HG03039 (cell line): ENCODE measurements around the gene AP2M1.

ENCODE experiments used
- ATAC-seq: cut with Tn5 transposase; IDR thresholded peaks from one replicate; pipeline ENCODE4 v1.9.1; 2021; ENCODE audit warnings: mild to moderate bottlenecking, moderate library complexity; ENCODE audit not compliant: unreplicated experiment

AP2M1 gene

GRCh38 chr3:184177767-184178306 is 3.2 kb downstream of the AP2M1 start:
- no peak for ATAC-seq

DNA sequence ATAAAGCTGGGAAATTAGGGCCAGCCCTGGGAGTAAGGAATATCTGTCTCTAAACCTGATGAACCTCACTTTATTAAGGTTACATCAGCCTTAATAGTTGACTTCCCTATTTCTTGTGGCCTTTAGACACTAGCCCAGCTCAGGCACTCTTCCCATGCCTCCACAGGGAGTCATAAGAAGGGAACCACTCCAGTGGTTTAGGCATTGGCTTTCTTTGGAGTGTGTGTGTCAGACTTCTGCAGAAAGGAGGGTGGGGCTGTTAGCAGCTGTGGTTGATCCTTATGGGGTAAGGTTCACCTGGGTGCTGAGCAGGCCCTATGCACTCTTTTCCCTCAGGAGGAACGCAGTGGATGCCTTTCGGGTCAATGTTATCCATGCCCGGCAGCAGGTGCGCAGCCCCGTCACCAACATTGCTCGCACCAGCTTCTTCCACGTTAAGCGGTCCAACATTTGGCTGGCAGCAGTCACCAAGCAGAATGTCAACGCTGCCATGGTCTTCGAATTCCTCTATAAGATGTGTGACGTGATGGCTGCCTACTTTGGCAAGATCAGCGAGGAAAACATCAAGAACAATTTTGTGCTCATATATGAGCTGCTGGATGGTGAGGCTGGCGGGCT is 4.0 kb downstream of the AP2M1 start:
- ATAC-seq, result no peak

DNA sequence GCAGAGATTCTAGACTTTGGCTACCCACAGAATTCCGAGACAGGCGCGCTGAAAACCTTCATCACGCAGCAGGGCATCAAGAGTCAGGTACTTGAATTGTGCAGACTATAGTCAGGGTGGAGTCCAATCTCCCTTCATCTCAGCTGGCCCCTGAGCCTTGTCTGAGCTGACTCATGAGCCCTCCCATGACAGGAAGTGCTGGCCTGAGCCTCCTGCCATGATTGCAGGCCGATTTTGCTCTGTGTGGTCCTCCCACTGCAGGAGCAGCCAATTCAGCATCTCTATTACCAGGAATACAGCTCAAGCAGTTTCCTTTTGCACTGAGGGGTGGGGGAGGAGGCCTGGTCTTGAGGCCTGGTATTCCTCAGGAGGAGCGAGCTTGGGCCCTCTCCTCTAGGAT is 5.5 kb downstream of the AP2M1 start:
- ATAC-seq, result no peak

DNA sequence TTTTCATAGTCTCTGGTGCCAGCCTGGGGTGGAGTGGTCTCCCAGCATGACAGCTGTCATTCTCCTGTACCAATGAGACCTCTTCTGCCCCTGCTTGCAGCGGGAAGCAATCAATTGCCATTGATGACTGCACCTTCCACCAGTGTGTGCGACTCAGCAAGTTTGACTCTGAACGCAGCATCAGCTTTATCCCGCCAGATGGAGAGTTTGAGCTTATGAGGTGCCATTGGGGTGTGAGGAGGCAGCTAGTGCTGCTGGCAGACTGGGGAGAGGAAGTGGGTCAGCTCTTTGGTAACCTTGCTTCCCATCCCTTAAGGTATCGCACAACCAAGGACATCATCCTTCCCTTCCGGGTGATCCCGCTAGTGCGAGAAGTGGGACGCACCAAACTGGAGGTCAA is 6.9 kb downstream of the AP2M1 start:
- ATAC-seq, result no peak

- ATAC-seq, result no peak
Observed at GRCh38 chr3:184183679-184184078, 9.0 kb downstream of the AP2M1 start.

GRCh38 chr3:184184546-184185230 is 10.0 kb downstream of the AP2M1 start:
- no peak for ATAC-seq

DNA sequence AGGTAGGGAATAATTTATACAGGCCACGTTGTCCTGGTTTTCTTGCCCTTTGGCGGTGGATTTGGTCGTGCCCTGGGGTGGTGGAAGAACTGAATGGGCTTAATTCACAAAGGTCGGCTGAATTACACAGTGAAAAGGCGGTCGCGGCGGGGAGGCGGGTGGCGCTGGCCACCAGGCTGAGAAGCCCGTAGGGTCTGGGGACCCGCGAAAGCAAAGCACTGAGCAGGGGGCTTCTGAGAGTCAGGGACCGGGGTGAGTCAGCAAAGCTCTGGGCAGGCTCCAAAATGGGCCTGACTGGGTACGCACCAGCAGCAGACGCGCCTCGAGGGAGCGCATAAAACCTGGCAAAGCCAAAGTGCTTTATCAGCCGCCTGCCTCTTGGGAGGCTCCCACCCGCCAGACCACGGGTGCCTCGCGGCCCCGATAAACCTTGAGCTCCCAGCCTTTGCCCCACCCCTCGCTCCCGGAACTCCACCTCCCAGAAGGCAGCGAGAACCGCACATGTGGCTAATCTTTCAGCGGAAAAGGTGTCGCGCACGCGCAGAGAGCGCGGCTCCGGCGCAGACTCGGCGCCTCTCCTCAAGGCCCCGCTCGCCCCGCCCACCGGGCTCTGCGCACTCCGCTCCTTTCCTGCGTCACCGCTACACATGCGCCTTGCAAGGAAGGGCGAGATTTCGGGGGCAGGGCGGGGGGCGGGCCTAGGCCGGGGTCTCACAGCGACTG is 11.0 kb downstream of the AP2M1 start:
- ATAC-seq, result peak; percentile 83

DNA sequence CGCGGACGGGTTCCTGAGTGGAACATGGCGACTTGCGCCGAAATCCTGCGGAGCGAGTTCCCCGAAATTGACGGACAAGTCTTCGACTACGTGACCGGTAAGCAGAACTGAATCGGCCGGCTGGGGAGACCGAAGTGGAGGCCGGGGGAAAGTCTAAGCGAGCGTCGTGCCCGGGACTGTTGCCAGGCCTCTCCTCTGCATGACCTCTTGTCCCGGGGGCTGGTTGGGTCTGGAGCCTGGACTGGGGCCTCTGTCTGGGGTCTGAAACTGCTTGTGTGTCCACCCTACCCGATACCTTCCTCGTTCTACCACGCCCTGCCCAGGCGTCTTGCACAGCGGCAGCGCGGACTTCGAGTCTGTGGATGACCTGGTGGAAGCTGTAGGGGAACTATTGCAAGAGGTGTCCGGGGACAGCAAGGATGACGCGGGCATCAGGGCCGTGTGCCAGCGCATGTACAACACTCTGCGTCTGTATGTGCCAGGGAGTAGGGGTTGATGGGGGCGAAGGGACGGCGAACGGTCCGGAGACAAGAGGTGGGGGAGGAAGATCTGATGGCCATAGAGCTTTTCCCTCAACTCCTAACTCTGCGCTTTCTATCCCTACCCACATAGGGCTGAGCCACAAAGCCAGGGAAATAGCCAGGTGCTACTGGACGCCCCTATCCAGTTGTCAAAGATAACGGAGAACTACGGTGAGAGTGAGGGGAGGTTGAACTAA is 11.7 kb downstream of the AP2M1 start, which contains the start of gene ABCF3:
Gene ABCF3 (plus strand): TSS at position 16 of the 718 bp plus-strand sequence. CDS start 9 bp downstream, at position 25.
- peak; percentile 9 for ATAC-seq

- no peak for ATAC-seq
Observed at GRCh38 chr3:184186902-184187207, 12.2 kb downstream of the AP2M1 start.

DNA sequence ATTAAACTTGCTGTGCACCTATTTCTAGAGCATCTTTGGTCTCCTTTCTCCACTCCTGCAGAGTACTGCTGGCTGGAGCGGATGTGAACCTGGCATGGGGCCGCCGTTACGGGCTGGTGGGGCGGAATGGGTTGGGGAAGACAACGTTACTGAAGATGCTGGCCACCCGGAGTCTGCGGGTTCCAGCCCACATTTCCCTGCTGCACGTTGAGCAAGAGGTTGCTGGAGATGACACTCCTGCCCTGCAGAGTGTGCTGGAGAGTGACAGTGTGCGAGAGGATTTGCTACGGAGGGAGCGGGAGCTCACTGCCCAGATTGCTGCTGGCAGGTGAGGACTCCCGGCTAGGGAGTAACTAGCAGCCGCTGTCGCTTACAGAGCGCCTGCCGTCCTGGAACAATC is 13.4 kb downstream of the AP2M1 start:
- ATAC-seq, result no peak

- ATAC-seq, result no peak
Observed at GRCh38 chr3:184189421-184189820, 14.8 kb downstream of the AP2M1 start.

- no peak for ATAC-seq
Observed at GRCh38 chr3:184192889-184193288, 18.2 kb downstream of the AP2M1 start.

DNA sequence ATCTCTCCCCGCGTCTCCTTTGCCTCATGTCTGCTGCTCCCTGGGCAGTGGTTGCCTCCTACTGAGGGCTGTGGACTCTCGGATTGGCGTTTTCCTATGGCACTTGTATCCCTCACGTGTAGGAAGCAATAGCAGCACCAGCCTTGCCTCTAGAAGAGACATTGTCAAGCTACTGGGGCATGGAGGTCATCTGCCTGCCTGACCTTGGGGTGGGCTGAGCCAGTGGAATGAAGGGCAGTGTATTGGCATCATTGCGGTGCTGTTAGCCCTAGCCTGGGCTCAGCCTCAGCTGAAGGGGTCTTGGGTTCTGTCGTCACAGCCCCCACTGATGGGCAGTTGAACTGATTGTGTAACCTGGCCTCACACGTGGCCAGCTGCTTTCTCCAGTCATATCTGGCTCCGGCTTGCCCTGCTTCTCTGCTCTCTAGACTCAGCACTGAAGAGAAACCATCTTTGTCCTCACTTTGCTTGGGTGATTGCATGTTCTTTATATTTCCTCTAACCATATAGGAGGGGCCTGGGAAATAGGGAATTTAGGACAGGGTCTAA is 19.4 kb downstream of the AP2M1 start:
- no peak for ATAC-seq

DNA sequence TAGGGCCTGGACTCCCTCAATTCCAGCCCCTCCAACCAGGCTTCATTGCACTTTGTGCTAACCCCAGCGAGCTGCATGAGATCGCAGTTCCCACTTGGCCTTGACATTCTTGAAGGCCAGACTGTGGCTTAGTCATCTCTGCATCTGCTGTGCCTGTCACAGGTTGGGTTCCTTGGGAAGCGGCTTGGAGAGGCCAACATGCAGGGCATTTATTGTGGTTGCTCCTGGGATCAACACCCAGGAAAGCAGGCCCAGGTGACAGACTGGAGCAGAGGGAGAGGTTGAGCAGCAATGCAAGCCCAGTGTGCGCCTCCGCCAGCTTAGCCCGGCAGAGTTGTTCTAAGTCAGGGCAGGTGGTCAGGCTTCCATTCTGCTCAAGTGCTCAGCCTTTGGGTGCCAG is 21.9 kb downstream of the AP2M1 start:
- ATAC-seq, result no peak

DNA sequence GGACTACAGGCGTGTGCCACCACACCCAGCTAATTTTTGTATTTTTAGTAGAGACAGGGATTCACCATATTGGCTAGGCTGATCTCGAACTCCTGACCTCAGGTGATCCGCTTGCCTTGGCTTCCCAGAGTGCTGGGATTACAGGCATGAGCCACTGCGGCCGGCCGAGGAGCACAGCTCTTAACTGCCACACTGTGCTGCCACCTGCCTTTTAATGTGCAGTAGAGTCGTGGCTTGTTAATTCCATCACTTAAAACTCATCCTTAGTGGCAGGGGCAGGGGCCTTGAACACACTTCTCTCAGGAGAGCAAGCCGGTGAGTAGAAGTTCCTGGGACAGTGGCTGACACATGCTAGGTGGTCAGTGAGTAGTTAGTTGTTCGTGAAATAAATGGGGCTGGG is 23.9 kb downstream of the AP2M1 start:
- no peak for ATAC-seq

DNA sequence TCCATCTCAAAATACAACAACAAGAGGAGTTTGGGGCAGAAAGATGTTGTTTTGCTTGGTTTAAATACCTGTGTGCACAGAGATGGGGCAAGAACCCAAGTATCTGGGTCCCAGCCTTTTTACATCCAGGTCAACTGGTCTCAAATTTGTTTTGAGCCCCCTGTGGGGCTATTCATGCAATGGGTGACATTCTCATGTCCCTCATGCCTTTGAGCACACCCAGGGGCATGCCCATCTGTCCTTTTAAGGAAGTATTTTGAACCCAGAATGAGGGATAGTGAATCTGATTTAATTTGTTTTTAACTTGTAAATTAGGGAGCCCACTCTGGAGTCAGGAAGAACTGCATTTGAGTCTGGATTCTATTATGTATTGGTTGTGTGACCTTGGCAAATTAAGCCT is 26.2 kb downstream of the AP2M1 start:
- ATAC-seq, result no peak

DNA sequence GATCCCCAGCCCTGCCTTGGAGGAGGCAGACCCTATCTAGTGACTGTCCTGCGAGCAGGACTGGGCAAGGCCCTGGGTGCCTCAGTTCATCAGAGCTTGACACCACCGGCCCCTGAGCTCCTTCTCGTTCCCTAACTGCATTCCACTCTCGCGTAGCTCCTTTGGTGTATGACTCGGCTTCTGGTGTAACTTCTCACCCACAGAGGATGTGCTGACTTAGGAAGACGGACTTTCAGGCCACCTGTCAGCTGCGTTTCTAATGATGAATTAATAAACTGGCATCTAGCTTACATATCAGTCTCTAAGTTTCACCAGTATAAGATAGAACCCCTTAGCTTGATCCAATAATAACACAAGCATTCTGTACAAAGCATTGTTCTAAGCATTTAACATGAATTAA is 28.9 kb downstream of the AP2M1 start:
- ATAC-seq, result no peak

- no peak for ATAC-seq
Observed at GRCh38 chr3:184209146-184209923, 34.7 kb downstream of the AP2M1 start.

GRCh38 chr3:184211297-184211696 is 36.6 kb downstream of the AP2M1 start:
- no peak for ATAC-seq

- ATAC-seq, result no peak
Observed at GRCh38 chr3:184211718-184212117, 37.1 kb downstream of the AP2M1 start.
